NCI-H345 (cell line): ENCODE measurements around the gene GNG7.
"Not testable (repeated sequence)": the region's sequence is repeated elsewhere in the genome, so short reads cannot be mapped to it uniquely, and the experiment has no call there.

ENCODE experiments used
- DNase-seq: peaks from one replicate; lab custom pipeline; 2025; lab: John Stamatoyannopoulos, UW

Gene GNG7

DNA sequence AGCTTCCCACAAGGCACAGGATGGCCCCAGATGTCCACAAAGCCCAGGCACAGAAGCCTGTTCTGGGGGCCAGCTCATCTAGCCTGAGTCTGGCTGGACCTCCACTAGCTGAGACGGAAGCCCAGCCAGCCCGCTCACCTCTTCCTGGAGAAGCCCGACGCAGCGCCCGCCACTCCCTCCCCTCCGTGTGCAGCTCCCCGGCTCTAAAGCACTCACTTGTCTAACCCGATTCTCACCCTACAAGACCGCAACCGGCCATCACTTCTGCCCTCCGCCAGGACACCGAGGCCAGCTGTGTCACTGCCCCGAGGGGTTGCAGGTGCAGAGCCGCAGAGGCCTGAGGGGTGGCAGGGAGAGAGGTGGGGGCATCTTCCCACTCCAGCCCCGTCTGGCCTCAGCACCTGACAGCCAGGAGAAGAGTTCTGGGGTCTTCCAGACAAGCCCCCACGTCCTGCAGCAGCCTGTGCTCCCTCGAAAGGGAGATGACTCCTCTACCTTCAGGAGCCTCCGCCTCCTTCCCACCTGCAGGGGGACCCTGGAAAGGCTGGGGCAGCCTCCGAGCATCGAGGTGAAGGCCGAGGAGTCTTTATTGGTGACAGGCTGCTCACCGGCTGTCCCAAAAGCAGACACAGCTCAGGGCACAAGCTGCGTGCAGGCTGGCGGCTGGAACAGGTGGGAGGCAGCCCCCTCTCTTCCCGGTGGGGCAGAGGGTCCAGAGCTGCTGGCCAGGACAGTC, 24.6 kb upstream of the GNG7 start:
- DNase-seq: no peak

DNA sequence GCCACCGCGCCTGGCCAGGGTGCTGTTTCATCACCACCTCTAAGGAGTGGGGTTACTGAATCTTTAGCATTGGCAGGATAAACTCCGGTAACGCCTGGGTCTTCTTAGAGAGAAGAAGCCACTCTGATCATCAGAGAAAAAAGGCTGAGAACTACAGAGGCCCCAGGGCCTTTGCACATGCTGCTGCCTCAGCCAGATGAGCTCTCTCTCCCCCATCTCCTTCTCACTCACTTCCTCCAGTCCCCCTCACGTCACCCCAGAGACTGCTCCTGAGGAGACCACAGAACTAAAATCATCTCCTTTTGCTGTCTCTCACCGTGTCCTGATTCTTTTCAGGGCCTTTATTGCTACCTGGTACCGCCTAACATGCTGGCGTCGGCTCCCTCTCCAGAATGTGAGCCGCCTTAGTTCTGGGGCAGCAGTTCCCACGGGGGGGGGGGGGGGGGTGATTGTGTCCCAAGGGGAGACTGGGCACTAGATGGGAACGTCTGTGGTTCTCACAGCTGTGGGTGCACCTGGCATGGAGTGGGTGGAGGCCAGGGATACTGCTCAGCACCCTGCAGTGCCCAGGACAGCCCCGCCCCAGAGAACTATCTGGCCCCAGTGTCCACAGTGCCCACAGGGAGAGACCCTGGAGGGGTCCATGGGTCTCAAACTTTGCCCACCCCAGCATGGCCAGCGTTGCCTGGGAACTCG, 23.8 kb upstream of the GNG7 start:
- DNase-seq: no peak

DNA sequence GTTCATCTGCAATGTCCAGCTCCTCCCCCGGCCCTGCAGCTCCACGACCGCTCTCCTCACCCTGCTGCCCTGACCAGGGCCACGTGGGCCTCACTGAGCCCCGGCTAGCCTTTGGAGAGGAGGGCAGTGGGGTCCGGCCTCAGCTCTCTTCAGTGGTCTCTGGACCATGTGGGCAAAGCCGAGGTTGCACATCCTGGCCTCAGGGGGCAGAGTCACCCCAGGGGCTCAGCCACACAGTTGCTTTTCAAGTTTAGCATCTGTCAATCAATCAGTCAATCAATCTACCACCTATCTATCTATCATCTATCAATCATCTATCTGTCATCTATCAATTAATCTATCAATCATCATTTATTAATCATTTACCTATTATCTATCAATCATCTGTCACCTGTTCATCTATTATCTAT, 21.7 kb upstream of the GNG7 start:
- no peak for DNase-seq

DNA sequence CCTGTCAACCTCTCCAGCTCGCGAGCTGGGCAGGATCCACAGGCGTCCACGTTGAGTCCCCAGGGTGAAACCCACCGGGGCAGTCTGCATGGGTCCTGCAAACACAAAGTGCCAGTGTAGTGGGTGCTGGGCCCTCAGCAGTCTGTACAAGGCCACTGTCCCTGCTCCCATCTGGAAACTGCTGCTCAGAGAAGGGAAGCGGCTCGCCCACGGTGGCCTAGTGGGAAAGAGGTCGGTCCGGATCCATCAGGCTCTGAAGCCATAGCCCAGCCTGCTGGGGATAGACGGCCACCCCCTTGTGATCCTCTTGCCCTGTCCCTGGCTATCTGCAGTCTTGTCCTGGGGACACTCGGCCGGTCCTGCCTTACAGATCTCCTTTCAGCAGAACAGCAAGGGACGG, 21.3 kb upstream of the GNG7 start:
- no peak for DNase-seq

DNA sequence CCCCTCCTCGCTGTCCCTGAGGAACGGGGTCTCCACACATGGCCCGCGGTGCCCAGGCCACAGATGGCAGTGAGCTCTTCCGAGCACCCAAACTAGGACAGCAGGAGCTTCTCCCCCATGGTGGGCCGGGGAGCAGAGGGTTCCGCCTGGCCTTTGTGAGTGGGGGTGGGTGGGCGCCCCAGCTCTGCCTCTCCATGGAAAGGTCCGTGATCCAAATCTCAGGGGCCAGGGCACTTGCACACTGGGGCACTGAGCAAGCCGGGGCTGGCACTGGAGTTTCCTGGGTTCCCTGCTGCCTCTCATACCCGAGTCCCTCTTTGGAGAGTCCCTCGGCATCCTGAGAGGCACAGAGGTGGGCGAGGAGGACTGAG, 20.8 kb upstream of the GNG7 start:
- no peak for DNase-seq

DNA sequence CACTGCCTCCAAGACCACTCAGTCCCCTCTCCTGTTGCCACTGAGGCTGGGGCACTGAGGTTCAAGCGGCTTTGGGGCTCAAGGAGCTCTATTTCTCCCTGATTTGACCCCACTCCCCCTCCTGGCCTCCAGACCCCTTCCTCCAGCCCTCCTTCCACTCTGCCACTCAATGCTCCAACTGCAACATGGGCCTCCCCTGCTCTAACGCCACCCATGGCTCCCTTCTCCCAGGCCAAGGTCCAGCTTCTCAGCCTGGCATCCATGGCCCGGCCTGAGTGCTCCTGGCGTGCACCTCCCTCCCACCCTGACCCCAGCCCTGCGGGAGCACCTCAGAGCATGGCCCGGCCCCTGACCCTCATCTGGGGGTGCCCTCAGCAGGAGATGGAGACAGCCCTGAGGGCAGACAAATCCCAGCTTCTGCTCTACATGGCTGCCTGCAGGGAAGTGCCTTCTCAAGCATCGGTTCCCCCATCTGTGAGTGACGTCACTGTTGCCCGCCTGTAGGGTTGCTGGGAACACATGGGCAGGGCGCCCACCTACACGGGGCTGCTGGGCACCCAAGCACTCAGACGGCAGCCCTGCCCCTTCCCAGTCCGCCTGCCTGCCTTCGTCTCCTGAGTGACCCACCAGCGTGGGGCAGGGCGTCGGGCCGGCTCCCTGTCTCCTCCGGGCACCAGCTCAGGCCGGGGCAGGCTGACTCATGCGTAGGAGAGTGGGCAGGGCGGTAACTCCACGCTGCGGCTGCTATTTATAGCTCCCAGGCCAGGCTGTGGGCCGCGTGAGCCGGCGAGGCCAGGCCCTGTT, 20.2 kb upstream of the GNG7 start:
- DNase-seq: no peak

DNA sequence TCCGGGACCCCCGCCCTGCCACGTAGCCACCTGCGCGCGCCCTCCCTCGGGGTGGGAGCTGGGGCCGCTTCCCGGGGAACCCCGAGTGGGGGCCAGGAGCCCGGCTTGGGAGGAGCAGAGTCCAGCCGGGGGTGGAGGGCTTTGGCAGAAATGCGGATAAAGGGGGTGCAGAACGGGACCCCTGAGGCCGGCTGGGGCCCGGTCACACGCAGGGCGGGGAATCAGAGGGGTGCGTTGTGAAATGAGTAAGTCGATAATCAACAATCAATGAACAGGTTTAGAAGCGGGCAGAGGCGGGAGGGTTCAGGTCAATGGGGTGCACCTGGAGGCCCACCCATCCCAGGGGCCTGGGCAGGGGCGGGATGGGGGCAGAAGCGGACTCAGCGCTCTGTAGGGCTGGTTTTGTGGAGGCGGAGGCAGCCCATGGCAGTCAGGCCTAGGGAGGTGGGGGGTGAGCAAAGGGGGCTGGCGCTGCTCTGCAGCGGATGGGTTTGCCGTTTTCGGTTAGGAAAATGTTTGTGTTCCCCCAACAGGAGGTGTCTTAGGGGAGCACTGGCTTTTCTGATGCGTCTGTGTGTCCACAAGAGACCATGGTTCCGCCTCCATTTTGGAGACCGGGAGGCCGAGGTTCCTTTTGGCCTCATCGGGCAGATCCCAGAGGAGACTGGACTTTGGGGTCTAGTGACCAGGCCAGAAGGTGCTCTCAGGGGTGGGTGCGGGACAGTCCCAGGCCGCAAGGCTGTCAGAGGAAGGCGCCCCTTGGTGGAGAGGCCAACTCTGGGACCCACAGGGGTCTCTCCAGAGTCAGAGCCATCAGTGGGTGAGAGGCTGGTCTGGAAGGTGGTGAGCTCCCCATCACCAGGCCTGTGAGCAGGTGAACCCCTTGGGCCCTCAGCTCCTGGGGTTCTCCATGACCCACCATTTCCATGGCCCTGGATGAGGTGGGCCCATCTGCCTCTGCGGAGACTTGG, 19.4 kb upstream of the GNG7 start:
- no peak for DNase-seq

DNA sequence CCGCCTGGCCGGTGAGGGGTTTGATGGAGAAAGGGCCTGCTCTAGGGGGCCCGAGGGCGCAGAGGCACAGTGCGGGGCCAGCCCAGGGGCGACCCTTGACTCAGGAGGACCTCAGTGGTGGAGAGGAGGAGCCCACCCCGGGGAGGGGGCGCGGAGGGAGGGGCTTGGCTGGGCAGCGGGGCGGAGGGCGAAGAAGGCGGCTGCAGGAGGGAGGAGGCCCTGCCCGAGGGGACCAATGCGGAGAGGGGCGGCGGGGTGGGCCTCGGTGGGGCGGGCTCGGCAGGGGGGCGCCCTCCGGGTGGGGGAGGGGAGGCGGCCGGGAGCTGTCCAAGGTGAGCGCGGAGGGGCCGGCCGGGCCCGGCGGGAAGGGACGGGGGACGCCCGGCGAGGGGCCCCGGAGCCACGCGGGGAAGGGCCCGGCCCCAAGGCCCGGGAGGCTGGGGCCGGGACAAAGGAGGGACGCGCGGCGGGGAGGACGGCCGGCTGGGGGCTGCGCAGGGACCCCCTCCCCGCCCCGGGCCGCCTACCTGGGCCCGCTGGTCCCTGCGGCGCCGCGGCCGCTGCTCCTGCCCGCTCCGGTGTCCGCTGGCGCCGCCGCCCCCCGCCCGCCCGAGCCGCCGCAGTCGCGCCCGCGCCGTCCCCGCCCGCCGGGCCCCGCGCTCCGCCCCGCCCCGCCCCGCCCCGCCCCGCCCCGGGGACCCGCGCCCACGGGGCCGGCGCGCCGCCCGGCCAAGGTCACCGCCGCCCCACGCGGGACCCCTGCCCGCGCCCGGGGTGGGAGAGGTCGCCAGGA, 18.5 kb upstream of the GNG7 start, which contains the start of gene DIRAS1:
DIRAS1 (minus strand) TSS at position 596 of the 793 bp plus-strand sequence. CDS start 3,566 bp downstream, outside the sequence.
- DNase-seq: peak; percentile 12

DNA sequence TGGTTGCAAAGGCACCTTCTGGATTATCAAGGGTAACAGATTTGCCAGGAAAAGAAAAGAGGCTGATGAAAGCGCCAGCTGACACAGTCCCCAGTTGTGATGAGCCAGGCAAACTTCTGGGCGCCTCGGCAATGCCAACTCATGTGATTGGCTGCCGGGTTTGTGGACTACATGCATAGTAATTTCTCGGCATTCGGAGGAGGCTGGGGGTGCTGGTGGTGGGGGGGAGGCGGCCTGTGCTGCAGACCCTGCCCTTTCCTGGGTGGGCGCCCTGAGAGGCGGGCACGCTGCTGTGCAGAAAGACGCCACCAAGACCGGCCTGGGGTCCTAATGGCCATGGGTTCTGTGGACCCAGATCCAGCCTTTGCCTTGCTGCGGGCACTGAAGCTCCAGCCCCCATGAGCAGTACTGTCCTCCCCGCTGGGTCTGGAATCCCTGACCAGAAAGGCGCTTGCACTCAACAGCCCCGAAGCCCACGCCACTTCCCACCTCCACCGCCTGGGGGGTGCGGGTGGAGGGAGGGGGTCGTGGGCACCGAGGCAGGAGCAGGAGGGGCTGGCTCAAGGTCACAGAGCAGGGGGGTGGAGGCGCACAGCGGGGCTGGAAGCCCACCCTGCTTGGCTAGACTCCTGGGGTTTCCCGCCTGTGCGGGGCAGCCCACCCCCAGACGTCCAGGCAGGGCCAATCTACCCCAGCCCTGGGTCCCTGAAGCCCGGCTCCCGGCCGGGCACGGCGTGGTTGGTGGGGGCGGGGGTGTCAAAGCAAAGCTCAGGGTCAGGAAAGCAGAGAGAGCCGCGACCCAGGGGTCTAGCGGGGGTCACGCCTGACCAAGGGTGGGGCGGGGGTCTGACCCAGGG, 17.7 kb upstream of the GNG7 start:
- DNase-seq: no peak

DNA sequence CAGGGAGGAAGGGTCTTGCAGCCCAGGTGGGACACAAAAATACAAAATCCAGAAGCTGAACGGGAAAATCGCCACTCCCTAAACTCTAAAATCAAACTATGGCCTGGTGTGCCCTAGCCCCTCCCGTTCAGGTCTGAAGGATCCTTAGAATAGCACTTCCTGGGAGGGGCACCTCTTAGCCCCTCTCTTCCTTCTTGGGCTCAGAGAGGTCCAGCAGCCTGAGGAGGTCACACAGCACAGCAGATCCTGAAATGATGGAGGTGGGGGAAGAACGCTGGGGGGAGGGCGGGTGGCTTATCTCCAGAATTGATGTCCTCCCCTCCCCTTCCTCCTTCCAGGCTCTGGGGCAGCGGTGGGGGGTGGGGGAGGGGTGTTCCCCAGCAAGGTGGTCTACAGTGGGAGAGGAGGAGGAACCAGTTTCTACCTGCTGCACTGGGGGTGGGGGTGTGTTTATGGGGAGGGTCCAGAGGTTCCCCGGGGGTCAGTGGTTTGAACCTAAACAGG, 16.8 kb upstream of the GNG7 start:
- DNase-seq: no peak

DNA sequence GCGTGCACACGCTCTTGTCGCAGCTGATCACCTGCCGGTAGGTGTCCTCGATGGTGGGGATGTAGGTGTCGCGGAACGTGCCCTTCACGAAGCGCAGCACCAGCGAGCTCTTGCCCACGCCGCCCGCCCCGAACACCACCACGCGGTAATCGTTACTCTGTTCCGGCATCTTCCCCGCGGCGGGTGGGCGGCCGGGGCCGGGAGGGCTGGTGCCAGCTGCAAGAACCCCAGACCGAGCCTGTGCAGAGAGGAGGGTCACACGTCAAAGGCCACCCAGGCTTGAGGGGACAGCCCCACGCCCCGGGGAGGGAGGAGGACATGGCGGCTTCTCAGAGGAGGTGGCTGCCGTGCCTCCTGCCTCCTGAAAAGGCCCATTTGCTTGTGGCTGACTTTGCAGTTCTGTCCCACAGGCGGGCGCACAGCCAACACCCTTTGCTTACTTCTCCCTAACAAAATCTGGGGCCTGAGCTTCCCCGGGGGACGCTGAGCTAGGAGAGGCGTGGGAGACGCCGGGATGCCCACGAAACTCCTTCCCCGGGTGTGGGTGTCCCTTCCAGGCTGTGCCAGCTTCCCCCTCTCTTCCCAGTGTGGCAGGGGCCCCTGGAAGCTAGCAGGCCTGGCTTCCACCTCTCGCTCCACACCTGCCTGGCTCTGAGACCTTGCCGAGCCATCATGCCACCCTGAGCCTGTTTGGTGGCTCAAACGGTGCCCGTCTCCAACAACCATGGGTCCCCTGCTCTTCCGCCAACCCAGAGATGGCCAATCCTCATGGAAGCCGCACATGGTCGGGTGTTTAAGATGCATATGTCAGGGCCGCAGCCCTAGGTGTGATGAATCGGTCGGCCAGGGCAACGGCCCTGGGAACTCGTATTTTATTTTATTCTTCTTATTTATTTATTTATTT, 15.4 kb upstream of the GNG7 start:
- DNase-seq: no peak

DNA sequence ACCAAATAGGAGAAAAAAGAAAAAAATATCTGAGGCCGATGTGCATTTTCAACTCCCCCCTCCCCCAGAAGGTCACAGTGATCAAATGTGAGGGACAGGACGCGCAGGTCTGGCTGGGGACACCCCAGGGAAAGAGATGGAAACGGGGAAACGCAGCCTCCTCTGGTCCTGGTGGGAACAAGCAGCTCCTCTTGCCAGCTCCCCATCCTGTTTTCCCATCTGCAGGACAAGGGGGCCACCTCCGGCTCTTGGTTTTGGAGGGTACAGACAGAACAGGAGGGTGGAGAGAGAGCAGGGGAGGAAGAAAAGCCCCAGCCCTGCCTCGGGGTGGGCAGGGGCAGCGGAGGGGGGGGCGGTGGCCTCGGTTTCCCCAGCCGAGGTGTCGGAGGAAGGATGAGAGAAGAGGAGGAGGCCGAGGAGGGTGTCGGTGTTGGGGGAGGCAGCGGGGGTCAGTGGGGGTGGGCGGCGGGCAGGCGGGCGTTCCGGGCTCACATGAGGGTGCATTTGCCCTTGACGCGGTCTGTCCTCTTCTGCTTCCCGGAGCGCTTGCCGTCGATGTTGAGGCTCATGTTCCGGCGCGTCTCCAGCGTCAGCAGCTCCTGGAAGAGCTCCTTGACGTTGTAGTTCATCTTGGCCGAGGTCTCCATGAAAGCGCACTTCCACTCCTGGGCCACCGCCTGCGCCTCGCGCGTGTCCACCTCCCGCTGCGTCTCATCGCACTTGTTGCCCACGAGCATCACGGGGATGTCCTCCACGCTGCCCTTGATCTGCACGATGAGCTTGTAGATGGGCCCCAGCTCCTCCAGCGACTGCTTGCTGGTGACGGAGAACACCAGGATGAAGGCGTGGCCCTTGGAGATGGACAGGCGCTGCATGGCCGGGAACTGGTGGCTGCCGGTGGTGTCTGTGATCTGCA, 14.5 kb upstream of the GNG7 start:
- DNase-seq: no peak

DNA sequence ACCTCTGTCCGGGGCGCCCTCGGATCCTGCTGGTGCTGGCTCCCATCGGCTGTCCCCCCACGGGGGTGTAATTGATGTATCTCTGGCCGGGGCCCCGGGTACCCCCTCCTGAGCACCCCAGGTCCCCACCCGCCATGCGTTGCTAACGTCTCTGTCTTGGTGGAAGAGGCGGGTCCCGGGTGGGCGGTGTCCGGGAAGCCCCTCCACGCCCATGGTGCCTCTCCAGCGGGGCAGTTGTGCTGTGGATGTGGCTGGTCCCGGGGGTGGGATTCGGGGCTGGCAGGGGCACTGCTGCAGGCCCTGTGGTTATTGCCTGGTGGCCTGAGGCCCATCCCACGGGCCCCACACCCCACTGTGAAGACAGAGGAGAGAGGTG, 13.8 kb upstream of the GNG7 start:
- DNase-seq: no peak

DNA sequence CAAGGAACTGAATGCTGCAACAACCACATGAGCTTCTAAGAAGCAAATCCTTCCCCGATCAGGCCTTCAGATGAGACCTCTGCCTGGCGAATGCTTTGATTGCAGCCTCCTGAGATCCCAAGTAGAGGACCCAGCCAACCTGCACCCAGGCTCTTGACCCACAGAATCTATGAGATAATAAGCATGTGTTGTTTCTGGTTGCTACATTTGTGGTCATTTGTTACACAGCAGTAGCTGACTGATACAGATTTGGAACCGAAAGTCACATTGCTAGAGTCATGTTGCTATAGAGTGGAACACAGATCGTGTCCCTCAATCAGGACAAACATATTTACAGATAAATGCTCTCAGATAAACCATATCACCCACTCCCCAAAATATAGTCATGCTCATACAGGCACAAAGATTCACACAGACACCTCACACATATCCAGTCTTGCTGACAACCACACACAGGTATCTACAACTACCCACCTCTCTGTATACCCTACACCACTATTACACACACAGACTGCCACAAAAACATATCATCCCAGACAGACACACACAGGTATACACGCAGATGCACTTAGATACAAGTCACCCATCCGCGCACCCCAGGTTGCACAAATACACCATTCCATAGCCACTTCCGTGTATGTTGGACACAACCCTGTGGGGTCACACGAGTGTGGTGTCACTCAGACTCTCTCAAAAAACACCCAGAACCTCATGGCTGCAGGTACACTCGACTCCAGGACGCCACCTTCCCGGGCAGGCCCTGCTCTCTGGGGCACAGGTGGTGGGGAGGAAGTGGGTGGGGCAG, 13.2 kb upstream of the GNG7 start:
- no peak for DNase-seq

DNA sequence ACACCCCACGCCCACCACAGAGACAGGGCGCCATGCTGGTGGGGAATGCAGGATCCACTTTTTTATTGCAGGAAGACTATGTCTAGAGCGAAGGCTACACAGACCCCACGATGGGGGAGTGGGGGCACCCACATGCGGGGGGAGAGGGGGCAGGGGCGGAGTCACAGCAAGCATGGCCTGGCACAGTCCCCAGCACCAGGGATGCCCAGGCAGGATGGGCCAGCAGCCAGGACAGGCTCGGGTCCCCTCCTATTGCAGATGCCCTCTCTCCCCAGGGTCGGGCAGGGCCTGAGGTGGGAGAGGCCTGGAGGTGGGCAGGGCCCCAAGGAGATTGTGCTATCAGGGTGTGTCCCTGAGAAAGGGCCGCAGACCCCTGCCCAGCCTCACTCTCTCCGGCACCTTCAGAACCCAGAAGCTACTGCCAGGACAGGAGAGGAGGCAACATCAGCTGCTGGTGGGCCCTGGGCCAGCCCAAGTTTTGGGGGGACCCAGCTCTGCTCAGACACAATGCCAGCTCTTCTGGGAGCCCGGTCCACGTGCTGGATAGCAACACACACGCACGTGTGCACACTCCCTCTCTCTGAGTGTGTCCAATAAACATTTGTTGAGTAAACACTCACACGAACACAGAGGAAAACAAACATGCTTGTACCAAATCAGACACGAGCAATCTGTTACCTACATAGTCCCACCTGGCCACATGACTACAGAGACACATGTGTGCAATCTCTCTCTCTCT, 12.2 kb upstream of the GNG7 start:
- no peak for DNase-seq

DNA sequence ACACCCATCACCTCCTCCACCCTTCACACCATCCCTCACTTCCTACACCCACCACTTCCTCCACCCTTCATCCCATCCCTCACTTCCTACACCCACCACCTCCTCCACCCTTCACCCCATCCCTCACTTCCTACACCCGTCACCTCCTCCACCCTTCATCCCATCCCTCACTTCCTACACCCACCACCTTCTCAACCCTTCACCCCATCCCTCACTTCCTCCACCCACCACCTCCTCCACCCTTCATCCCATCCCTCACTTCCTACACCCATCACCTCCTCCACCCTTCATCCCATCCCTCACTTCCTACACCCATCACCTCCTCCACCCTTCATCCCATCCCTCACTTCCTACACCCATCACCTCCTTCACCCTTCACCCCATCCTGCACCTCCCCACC, 11.6 kb upstream of the GNG7 start:
- DNase-seq: not testable (repeated sequence)
